Large intestine (tissue), 3 donors: Measurements from ENCODE around the gene DYDC1. TPM values are rescaled to one million over a fixed set of nuclear protein-coding genes. Genes with fewer than 3 reads are reported as not detected.
A peak's percentile ranks its signal among the peaks of the same experiment; 100 is the strongest.
"Not testable (repeated sequence)": the region's sequence is repeated elsewhere in the genome, so short reads cannot be mapped to it uniquely, and the experiment has no call there.

ENCODE experiments used
- DNase-seq, 2 donors: peaks; one replicate each; pipeline versions ENCODE4 v3.0.0 to v3.0.0-alpha.2; 2013
- H3K27ac ChIP-seq: one replicate; pipeline ENCODE4 v1.5.1; 2013; ENCODE audit warnings: low read length
- H3K27me3 ChIP-seq: 2 replicates; pipeline ENCODE4 v1.6.1; 2013; ENCODE audit warnings: low read length; ENCODE audit not compliant: control insufficient read depth, insufficient read depth
- H3K36me3 ChIP-seq: 2 replicates; pipeline ENCODE4 v1.6.1; 2013; ENCODE audit warnings: low read length; ENCODE audit not compliant: control insufficient read depth, insufficient read depth
- H3K4me1 ChIP-seq: one replicate; pipeline ENCODE4 v1.6.1; 2013; ENCODE audit warnings: low read length; ENCODE audit not compliant: control insufficient read depth, insufficient read depth
- H3K4me3 ChIP-seq: one replicate; pipeline ENCODE4 v1.5.1; 2013; ENCODE audit warnings: low read length
- H3K9me3 ChIP-seq: one replicate; pipeline ENCODE4 v1.6.1; 2013; ENCODE audit warnings: mild to moderate bottlenecking, low read depth, low read length, moderate library complexity; ENCODE audit not compliant: control insufficient read depth
- WGBS: methylation state at CpG from one replicate; pipeline ENCODE4 v1.1.5; 2013; ENCODE audit warnings: low lambda C conversion rate; ENCODE audit not compliant: insufficient coverage; 5-methylcytosine and 5-hydroxymethylcytosine counted together
- polyA plus RNA-seq: library from polyadenylated mRNA; unstranded; fragments of 120-200 nt; gene quantifications from one replicate; pipeline ENCODE4 v1.2.1, GENCODE V29; 2013

DYDC1 gene
- polyA plus RNA-seq, 1 donor = not detected

DNA sequence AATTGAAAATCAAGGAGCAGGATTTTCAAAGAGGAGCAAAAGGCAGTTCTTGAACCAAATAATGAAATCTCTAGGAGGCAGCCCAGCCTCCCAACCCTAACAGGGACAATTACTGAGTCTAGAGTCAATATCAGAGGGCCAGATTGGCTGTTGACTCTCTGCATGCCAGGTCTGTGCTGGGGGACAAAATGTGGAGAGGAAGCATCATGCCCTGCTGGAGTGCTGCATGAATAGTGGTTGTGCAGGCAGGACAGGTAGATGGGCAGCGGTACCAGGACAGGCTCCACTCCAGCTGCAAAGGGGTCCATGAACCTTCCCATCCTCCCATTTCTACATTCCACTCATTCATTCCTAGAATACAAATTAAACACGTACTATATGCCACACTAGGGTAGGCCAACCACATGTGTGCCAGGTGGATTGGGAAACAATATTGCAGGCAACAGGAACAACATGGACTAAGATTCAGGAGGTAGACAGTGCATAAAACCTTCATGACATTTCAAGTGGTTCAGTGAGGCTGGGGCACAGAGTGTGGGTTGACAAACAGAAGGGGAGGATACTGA, 36.7 kb downstream of the DYDC1 start:
- H3K27ac ChIP-seq = no peak overlapping the region
- no peaks in the 10 kb centered on the region for H3K4me1 ChIP-seq
- no peak overlapping the region for H3K4me3 ChIP-seq
- no peaks in the 10 kb centered on the region for H3K36me3 ChIP-seq
- no CpG with 5 or more reads among the region's 2 CpGs for WGBS
- H3K27me3 ChIP-seq = no peaks in the 10 kb centered on the region
- DNase-seq = no peak
- H3K9me3 ChIP-seq = peaks cover 3% of the 10 kb centered on the region

- no peak overlapping the region for H3K27ac ChIP-seq
- no peaks in the 10 kb centered on the region for H3K27me3 ChIP-seq
- 11% methylated on average over 1 of the region's 2 CpGs for WGBS
- H3K36me3 ChIP-seq = no peaks in the 10 kb centered on the region
- DNase-seq = no peak
- no peaks in the 10 kb centered on the region for H3K4me1 ChIP-seq
- H3K4me3 ChIP-seq = no peak overlapping the region
- peaks cover 3% of the 10 kb centered on the region for H3K9me3 ChIP-seq
Measured at GRCh38 chr10:80319318-80319717, 37.2 kb downstream of the DYDC1 start.

- Histone ChIP-seq H3K36me3 (no peaks in the 10 kb centered on the region), H3K9me3 (peaks cover 3% of the 10 kb centered on the region), H3K27ac (no peak overlapping the region), H3K27me3 (no peaks in the 10 kb centered on the region), H3K4me1 (no peaks in the 10 kb centered on the region), H3K4me3 (no peak overlapping the region)
- DNase-seq = no peak
Measured at GRCh38 chr10:80318742-80319141, 37.8 kb downstream of the DYDC1 start.

DNA sequence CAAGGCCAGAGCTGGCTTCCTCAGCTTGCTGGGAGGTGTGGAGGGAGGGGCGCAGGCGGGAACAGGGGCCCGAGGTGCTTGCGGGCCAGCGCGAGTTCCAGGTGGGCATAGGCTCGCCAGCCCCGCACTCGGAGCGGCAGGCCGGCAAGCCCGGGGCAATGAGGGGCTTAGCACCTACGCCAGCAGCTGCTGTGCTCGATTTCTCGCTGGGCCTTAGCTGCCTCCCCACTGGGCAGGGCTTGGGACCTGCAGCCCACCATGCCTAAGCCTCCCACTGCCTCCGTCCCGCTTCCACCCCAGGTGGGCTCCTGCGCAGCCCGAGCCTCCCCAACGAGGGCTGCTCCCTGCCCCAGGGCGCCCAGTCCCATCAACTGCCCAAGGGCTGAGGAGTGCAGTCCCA, 41.2 kb downstream of the DYDC1 start:
- Histone ChIP-seq H3K4me1 (no peaks in the 10 kb centered on the region), H3K9me3 (peaks cover 3% of the 10 kb centered on the region), H3K4me3 (no peak overlapping the region), H3K27ac (no peak overlapping the region), H3K27me3 (no peaks in the 10 kb centered on the region), H3K36me3 (no peaks in the 10 kb centered on the region)
- no CpG with 5 or more reads among the region's 21 CpGs for WGBS
- no peak for DNase-seq

DNA sequence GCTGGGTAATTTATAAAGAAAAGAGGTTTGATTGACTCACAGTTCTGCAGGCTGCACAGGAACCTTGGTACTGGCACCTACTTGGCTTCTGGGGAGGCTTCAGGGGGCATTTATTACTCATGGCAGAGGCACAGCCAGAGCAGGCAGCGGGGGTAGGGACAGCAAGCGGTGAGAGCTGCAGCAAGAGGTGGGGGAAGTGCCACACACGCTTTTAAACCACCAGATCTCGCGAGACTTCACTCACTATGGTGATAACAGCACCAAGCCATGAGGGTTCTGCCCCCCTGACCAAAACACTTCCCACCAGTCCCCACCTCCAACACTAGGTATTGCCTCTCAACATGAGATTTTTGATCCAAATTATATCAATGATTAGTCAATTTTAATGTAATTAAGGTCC, 43.0 kb downstream of the DYDC1 start:
- no peak overlapping the region for H3K27ac ChIP-seq

DNA sequence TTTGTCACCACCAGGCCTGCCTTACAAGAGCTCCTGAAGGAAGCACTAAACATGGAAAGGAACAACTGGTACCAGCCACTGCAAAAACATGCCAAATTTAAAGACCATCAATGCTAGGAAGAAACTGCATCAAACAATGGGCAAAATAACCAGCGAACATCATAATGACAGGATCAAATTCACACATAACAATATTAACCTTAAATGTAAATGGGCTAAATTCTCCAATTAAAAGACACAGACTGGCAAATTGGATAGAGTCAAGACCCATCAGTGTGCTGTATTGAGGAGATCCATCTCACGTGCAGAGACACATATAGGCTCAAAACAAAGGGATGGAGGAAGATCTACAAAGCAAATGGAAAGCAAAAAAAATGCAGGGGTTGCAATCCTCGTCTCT, 50.6 kb downstream of the DYDC1 start:
- 100% methylated on average over 1 of the region's 3 CpGs for whole genome bisulfite sequencing
- not testable (repeated sequence) for H3K4me1 ChIP-seq, DNase-seq, H3K9me3 ChIP-seq, H3K4me3 ChIP-seq, H3K36me3 ChIP-seq, H3K27ac ChIP-seq, H3K27me3 ChIP-seq

More for the DNA sequence above, 43.0 kb downstream of the DYDC1 start:
- no peak for DNase-seq
- Histone ChIP-seq H3K36me3 (no peaks in the 10 kb centered on the region), H3K4me1 (no peaks in the 10 kb centered on the region), H3K9me3 (peaks cover 3% of the 10 kb centered on the region), H3K4me3 (no peak overlapping the region), H3K27me3 (no peaks in the 10 kb centered on the region)
- WGBS = no CpG with 5 or more reads among the region's 5 CpGs

- WGBS = 80% methylated on average over 2 of the region's 3 CpGs
- H3K36me3 ChIP-seq = no peaks in the 10 kb centered on the region
- H3K9me3 ChIP-seq = no peaks in the 10 kb centered on the region
- H3K27ac ChIP-seq = no peak overlapping the region
- DNase-seq = no peak
- no peaks in the 10 kb centered on the region for H3K27me3 ChIP-seq
- no peak overlapping the region for H3K4me3 ChIP-seq
- H3K4me1 ChIP-seq = no peaks in the 10 kb centered on the region
Measured at GRCh38 chr10:80296942-80297341, 59.6 kb downstream of the DYDC1 start.

- Histone ChIP-seq H3K4me3 (no peak overlapping the region), H3K27me3 (no peaks in the 10 kb centered on the region), H3K9me3 (no peaks in the 10 kb centered on the region), H3K4me1 (peaks cover 7% of the 10 kb centered on the region), H3K36me3 (no peaks in the 10 kb centered on the region), H3K27ac (no peak overlapping the region)
- no CpG with 5 or more reads among the region's 6 CpGs for WGBS
- no peak for DNase-seq
Measured at GRCh38 chr10:80292607-80293239, 63.8 kb downstream of the DYDC1 start.

GRCh38 chr10:80290474-80291220, 65.9 kb downstream of the DYDC1 start:
- Histone ChIP-seq H3K4me1 (peaks cover 7% of the 10 kb centered on the region), H3K9me3 (no peaks in the 10 kb centered on the region), H3K4me3 (no peak overlapping the region), H3K36me3 (no peaks in the 10 kb centered on the region), H3K27ac (no peak overlapping the region), H3K27me3 (no peaks in the 10 kb centered on the region)
- DNase-seq = no peak
- 37% methylated on average over 4 of the region's 4 CpGs for WGBS

- WGBS = 40% methylated on average over 1 of the region's 9 CpGs
- peak within 1 kb of the TSS; percentile 74 for H3K27ac ChIP-seq
- no peaks in the 10 kb centered on the region for H3K9me3 ChIP-seq
- H3K4me1 ChIP-seq = peaks cover 7% of the 10 kb centered on the region
- no peaks in the 10 kb centered on the region for H3K27me3 ChIP-seq
- H3K4me3 ChIP-seq = no peak within 1 kb of the TSS
- DNase-seq = peak; percentile 73 to 85
- H3K36me3 ChIP-seq = no peaks in the 10 kb centered on the region
Measured at GRCh38 chr10:80289451-80290287, 66.9 kb downstream of the DYDC1 start, which contains the start of gene MAT1A. TSS of gene MAT1A (minus strand) at chr10:80289658. CDS start at chr10:80289423, 235 bp downstream.
